BE2C (cell line): Measurements from ENCODE around the gene VPS35L.

ENCODE experiments used
- DNase-seq: peaks from one replicate; pipeline ENCODE4 v3.0.0-alpha.2; 2020
- H3K27me3 ChIP-seq: fragments of 250-450 bp; sonication (Bioruptor Pico); 2 replicates; pipeline ENCODE4 v1.5.1; 2020; ENCODE audit warnings: mild to moderate bottlenecking
- H3K36me3 ChIP-seq: fragments of 250-450 bp; sonication (Bioruptor Pico); 2 replicates; pipeline ENCODE4 v1.5.1; 2020; ENCODE audit warnings: mild to moderate bottlenecking
- H3K4me1 ChIP-seq: fragments of 250-450 bp; sonication (Bioruptor Pico); 2 replicates; pipeline ENCODE4 v1.5.1; 2020
- H3K4me3 ChIP-seq: 2 replicates; pipeline ENCODE4 v1.5.1; 2011; ENCODE audit warnings: low read depth, low read length
- H3K9me3 ChIP-seq: fragments of 250-450 bp; sonication (Bioruptor Pico); 2 replicates; pipeline ENCODE4 v1.5.1; 2020
- TF ChIP-seq, protein P1 (sequence below): IDR thresholded peaks from 2 replicates; pipeline ENCODE4 v1.5.1; 2012; ENCODE audit warnings: mild to moderate bottlenecking, low read depth, low read length

Gene VPS35L

DNA sequence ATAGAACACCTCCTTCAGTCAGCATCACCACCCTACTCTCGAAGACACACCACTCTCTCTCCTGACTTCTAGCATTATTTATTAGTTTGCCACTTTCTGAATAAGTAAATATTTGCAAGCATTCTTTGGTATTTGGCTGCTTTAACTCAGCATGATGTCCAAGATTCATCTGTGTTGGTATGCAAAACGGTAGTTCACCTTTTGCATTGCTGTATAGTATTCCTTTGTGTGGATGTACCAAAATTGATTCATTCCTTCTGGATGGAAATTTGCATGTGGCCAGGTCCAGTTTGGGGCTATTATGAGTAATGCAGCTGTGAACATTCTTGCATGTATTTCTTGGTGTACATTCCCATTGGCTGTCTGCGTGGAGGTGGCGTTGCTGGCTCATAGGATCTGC is 129.7 kb downstream of the VPS35L start:
- Histone ChIP-seq H3K36me3 (peaks cover 20% of the 10 kb centered on the region), H3K4me3 (no peak overlapping the region), H3K27me3 (no peaks in the 10 kb centered on the region), H3K9me3 (no peaks in the 10 kb centered on the region), H3K4me1 (no peaks in the 10 kb centered on the region)
- no peak for DNase-seq
- TF ChIP-seq, protein P1, sequence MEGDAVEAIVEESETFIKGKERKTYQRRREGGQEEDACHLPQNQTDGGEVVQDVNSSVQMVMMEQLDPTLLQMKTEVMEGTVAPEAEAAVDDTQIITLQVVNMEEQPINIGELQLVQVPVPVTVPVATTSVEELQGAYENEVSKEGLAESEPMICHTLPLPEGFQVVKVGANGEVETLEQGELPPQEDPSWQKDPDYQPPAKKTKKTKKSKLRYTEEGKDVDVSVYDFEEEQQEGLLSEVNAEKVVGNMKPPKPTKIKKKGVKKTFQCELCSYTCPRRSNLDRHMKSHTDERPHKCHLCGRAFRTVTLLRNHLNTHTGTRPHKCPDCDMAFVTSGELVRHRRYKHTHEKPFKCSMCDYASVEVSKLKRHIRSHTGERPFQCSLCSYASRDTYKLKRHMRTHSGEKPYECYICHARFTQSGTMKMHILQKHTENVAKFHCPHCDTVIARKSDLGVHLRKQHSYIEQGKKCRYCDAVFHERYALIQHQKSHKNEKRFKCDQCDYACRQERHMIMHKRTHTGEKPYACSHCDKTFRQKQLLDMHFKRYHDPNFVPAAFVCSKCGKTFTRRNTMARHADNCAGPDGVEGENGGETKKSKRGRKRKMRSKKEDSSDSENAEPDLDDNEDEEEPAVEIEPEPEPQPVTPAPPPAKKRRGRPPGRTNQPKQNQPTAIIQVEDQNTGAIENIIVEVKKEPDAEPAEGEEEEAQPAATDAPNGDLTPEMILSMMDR, result no peak

DNA sequence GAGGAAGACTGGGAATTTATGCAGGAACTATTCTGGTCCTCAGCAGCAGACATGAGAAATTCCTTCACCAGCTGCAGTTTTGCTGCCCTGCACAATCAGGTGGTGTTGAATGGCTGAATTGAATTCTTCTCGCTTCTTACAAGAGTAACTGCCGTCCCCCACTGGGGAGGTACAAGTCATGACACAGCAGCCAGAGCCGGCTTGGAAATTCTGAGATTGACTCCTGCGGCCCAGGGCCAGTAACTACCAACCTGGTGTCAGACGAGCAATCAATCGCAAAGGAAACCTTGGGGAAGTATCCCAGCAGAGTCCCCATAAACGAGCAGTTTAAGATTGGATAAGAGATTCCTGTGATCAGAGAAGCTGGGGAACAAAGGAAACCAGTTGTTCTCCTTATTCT is 131.8 kb downstream of the VPS35L start:
- Histone ChIP-seq H3K36me3 (peaks cover 24% of the 10 kb centered on the region), H3K4me1 (no peaks in the 10 kb centered on the region)

DNA sequence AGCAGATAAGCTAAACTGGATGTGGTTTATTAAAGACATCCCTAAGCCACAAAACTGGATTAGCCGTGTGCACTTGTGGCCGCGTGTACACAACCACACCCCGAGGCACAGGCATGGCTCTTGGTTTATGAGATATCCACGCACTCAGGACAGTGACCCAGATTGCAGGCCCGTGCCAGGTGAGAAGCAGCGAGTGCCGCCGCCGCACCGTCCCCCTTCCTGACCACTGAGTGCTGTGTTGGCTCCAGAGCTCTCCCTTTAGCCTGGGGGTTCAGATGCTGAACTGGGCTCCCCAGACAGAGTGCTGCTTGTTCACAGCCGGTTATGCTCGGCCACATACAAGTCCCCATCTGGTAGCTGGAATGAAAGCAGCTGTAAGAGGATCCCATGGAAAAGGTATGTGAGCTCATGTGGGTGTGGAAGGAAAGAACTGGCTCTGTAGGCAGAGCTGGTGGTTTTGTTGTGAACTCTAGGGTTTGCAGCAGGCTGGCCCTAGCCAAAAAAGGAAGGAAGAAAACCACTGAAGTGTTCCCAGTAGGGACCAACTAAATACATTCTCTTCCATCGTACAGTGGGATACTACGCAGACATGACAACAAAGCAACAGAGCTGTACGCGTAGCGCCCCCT is 133.0 kb downstream of the VPS35L start:
- Histone ChIP-seq H3K27me3 (no peaks in the 10 kb centered on the region), H3K9me3 (no peaks in the 10 kb centered on the region), H3K36me3 (peaks cover 25% of the 10 kb centered on the region), H3K4me1 (no peaks in the 10 kb centered on the region), H3K4me3 (no peak overlapping the region)
- DNase-seq, result no peak
- TF ChIP-seq, protein P1, result no peak

More for the DNA sequence above, 131.8 kb downstream of the VPS35L start:
- Histone ChIP-seq H3K9me3 (no peaks in the 10 kb centered on the region), H3K4me3 (no peak overlapping the region), H3K27me3 (no peaks in the 10 kb centered on the region)
- DNase-seq, result no peak
- TF ChIP-seq, protein P1, result no peak

DNA sequence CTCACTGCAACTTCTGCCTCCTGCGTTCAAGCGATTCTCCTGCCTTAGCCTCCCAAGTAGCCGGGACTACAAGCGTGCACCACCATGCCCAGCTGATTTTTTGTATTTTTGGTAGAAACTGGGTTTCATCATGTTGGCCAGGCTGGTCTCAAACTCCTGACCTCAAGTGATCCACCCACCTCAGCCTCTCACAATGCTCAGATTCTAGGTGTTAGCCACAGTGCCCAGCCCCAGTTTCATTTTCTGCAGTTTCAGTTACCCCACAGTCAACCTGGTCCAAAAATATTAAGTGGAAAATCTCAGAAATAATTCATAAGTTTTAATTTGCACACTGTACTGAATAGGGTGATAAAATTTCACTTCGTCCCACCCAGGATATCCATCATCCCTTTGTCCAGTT is 133.8 kb downstream of the VPS35L start:
- Histone ChIP-seq H3K36me3 (peaks cover 21% of the 10 kb centered on the region), H3K9me3 (no peaks in the 10 kb centered on the region), H3K4me3 (no peak overlapping the region), H3K4me1 (no peaks in the 10 kb centered on the region), H3K27me3 (no peaks in the 10 kb centered on the region)
- TF ChIP-seq, protein P1, result no peak
- DNase-seq, result no peak

GRCh38 chr16:19690196-19690595 is 134.7 kb downstream of the VPS35L start:
- no peak for DNase-seq
- TF ChIP-seq, protein P1, result no peak
- Histone ChIP-seq H3K27me3 (no peaks in the 10 kb centered on the region), H3K4me1 (no peaks in the 10 kb centered on the region), H3K4me3 (no peak overlapping the region), H3K36me3 (peaks cover 16% of the 10 kb centered on the region), H3K9me3 (no peaks in the 10 kb centered on the region)

DNA sequence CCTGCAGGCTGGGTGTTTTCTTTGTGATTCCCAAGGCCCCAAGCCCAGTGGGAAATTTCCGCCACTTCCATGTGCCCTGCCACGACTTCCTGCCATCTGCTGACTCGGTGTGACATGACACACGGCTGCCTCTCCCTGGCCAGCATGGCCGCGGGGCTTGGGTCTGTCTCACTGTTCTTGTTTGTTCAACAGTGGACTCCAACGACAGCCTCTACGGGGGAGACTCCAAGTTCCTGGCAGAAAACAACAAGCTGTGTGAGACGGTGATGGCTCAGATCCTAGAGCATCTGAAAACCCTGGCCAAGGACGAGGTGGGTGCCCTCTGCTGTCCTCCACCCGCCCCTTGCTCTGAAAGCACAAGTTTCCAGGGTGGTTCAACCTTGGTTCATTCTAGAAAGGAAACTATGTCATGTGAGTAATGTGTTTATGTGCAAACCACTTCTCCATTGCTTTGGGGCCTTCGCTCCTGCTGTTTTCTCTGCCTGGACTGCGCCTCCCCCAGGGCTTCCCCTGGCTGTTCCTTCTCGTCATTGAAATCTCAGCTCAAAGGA is 135.7 kb downstream of the VPS35L start:
- DNase-seq, result no peak
- H3K36me3 ChIP-seq, result peaks cover 17% of the 10 kb centered on the region
- TF ChIP-seq, protein P1, result no peak
- no peaks in the 10 kb centered on the region for H3K9me3 ChIP-seq
- no peaks in the 10 kb centered on the region for H3K27me3 ChIP-seq
- H3K4me1 ChIP-seq, result 0 out of 2 replicates have a peak, but pooled peaks cover 1% of the 10 kb centered on the region
- no peak overlapping the region for H3K4me3 ChIP-seq
